ENCODE results near the gene GABRP. TPM values are rescaled to one million over a fixed set of nuclear protein-coding genes. Genes with fewer than 3 reads are reported as not detected.
A peak's percentile ranks its signal among the peaks of the same experiment; 100 is the strongest.

GABRP gene
- total RNA-seq, 1 experiment from 2014 or later: not detected

DNA sequence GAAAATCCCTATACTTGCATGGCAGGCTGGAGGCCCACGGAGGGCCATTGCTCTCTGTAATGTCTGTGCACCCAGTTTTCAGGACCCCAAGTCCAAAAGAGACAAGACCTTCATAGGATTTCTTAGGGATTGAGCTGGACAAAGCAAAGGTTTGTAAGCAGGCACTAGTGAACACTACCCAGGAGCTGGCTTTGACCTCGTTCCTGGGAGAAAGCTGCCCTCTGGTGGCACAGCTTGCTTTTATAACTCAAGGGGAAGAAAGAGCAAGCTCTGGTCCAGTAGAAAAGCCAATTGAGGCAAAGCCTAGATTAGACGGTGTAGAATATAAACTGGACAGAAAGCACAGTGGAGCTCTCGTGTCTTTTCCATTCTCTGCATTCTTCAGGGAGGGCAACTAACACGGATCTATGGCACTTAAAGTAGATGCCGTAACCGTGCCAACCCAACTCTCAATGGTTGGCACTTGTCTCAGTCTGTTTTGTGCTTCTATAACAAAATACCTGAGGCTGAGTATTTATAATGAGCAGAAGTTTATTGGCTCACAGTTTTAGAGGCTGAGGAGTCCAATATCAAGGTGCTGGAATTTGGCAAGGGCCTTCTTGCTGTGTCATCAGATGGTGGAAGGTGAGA lies 7.9 kb downstream of the GABRP start:
- CTCF ChIA-PET: interaction anchor here (0.6 to 2.4 kb wide), 7 partner anchors 43 to 571 kb away, joined by 3 to 17 read pairs (median 4); no protein-coding TSS in a partner anchor
- no peaks in the 10 kb centered on the region for H3K36me3 ChIP-seq (ENCODE audit: control insufficient read depth, insufficient read depth, low read length)
- no peaks in the 10 kb centered on the region for H3K27me3 ChIP-seq (ENCODE audit: control insufficient read depth, insufficient read depth, low read length)
- no peaks in the 10 kb centered on the region for H3K9me3 ChIP-seq (ENCODE audit: control insufficient read depth, insufficient read depth, low read depth, low read length)
- H3K4me1 ChIP-seq (ENCODE audit: control insufficient read depth, insufficient read depth, low read length): no peaks in the 10 kb centered on the region
- in situ Hi-C loops (cut with HindIII; ENCODE audit: low pct_unique_long_range_greater_than_20kb, low sequenced_read_pairs) (no loop called here), intact Hi-C loops (cut with micrococcal nuclease; ENCODE audit: unreplicated experiment) (loop anchor here (1.0 to 2.0 kb wide), 2 partner anchors 47 to 153 kb away; no protein-coding TSS in a partner anchor)
- TF ChIP-seq TCF7L2 (IDR thresholded peaks at IDR 0.05; ENCODE audit: low read depth, low read length) (no peak), SIN3A (IDR thresholded peaks at IDR 0.05; ENCODE audit: borderline replicate concordance, insufficient read depth, low read depth, low read length) (no peak), POLR2AphosphoS5 (IDR thresholded peaks at IDR 0.05; ENCODE audit: low read depth, low read length) (no peak)
- TF ChIP-seq, protein P1, sequence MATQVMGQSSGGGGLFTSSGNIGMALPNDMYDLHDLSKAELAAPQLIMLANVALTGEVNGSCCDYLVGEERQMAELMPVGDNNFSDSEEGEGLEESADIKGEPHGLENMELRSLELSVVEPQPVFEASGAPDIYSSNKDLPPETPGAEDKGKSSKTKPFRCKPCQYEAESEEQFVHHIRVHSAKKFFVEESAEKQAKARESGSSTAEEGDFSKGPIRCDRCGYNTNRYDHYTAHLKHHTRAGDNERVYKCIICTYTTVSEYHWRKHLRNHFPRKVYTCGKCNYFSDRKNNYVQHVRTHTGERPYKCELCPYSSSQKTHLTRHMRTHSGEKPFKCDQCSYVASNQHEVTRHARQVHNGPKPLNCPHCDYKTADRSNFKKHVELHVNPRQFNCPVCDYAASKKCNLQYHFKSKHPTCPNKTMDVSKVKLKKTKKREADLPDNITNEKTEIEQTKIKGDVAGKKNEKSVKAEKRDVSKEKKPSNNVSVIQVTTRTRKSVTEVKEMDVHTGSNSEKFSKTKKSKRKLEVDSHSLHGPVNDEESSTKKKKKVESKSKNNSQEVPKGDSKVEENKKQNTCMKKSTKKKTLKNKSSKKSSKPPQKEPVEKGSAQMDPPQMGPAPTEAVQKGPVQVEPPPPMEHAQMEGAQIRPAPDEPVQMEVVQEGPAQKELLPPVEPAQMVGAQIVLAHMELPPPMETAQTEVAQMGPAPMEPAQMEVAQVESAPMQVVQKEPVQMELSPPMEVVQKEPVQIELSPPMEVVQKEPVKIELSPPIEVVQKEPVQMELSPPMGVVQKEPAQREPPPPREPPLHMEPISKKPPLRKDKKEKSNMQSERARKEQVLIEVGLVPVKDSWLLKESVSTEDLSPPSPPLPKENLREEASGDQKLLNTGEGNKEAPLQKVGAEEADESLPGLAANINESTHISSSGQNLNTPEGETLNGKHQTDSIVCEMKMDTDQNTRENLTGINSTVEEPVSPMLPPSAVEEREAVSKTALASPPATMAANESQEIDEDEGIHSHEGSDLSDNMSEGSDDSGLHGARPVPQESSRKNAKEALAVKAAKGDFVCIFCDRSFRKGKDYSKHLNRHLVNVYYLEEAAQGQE (IDR thresholded peaks at IDR 0.05; ENCODE audit: insufficient read depth in 1 of 2, low read depth in 2 of 2, low read length in 1 of 2): no peak
- TF ChIP-seq, protein P2, sequence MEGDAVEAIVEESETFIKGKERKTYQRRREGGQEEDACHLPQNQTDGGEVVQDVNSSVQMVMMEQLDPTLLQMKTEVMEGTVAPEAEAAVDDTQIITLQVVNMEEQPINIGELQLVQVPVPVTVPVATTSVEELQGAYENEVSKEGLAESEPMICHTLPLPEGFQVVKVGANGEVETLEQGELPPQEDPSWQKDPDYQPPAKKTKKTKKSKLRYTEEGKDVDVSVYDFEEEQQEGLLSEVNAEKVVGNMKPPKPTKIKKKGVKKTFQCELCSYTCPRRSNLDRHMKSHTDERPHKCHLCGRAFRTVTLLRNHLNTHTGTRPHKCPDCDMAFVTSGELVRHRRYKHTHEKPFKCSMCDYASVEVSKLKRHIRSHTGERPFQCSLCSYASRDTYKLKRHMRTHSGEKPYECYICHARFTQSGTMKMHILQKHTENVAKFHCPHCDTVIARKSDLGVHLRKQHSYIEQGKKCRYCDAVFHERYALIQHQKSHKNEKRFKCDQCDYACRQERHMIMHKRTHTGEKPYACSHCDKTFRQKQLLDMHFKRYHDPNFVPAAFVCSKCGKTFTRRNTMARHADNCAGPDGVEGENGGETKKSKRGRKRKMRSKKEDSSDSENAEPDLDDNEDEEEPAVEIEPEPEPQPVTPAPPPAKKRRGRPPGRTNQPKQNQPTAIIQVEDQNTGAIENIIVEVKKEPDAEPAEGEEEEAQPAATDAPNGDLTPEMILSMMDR (IDR thresholded peaks at IDR 0.05): peak; percentile 74
- no peak overlapping the region for H3K27ac ChIP-seq (ENCODE audit: low read length)
- H3K4me3 ChIP-seq (ENCODE audit: low read depth in 2 of 2, low read length in 2 of 2): no peak overlapping the region
- DNase-seq (ENCODE audit: low read depth, low spot score) (no peak), ATAC-seq (peak; percentile 90)
- BruUV-seq (replicated peaks): no TSS peak
- POLR2A ChIA-PET: no interaction called here

- no peak overlapping the region for H3K27ac ChIP-seq (ENCODE audit: low read length)
- ChIA-PET CTCF (interaction anchor here (2.4 kb wide), 1 partner anchor 48 kb away, joined by 17 read pairs; no protein-coding TSS in a partner anchor), POLR2A (no interaction called here)
- H3K36me3 ChIP-seq (ENCODE audit: control insufficient read depth, insufficient read depth, low read length): no peaks in the 10 kb centered on the region
- DNase-seq (ENCODE audit: low read depth, low spot score) (no peak), ATAC-seq (no peak)
- in situ Hi-C loops (cut with HindIII; ENCODE audit: low pct_unique_long_range_greater_than_20kb, low sequenced_read_pairs) (no loop called here), intact Hi-C loops (cut with micrococcal nuclease; ENCODE audit: unreplicated experiment) (no loop called here)
- H3K4me1 ChIP-seq (ENCODE audit: control insufficient read depth, insufficient read depth, low read length): no peaks in the 10 kb centered on the region
- H3K4me3 ChIP-seq (ENCODE audit: low read depth in 2 of 2, low read length in 2 of 2): no peak overlapping the region
- no peaks in the 10 kb centered on the region for H3K9me3 ChIP-seq (ENCODE audit: control insufficient read depth, insufficient read depth, low read depth, low read length)
- no peak for TF ChIP-seq TCF7L2 (IDR thresholded peaks at IDR 0.05; ENCODE audit: low read depth, low read length)
- TF ChIP-seq, protein P2 (IDR thresholded peaks at IDR 0.05): no peak
- no peak for TF ChIP-seq POLR2AphosphoS5 (IDR thresholded peaks at IDR 0.05; ENCODE audit: low read depth, low read length)
- no peak for TF ChIP-seq SIN3A (IDR thresholded peaks at IDR 0.05; ENCODE audit: borderline replicate concordance, insufficient read depth, low read depth, low read length)
- H3K27me3 ChIP-seq (ENCODE audit: control insufficient read depth, insufficient read depth, low read length): no peaks in the 10 kb centered on the region
- BruUV-seq (replicated peaks): no TSS peak
Observed at GRCh38 chr5:170792878-170793277, 9.4 kb downstream of the GABRP start.

All from Panc1 (cell line).